ENCODE measurements around the gene TTF1.

Gene TTF1

DNA sequence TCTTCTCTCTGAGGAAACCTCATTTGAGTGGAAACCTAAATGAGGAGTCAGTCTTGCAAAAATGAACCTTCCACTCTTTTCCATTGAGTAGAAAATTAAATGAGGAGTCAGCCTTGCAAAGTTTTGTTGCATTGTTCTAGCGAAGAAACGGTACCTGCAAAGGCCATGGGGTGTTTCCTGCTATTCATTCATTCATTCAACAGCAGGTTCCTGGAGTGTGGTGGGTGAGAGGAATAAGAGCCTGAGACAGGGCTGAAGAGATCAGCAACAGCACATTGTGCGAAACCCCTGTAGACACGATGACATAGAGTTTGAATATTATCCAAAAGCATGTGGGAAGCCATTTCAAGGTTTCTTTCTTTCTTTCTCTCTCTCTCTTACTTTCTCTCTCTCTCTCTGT, 37.2 kb downstream of the TTF1 start:
- FAIRE-seq: no peak

DNA sequence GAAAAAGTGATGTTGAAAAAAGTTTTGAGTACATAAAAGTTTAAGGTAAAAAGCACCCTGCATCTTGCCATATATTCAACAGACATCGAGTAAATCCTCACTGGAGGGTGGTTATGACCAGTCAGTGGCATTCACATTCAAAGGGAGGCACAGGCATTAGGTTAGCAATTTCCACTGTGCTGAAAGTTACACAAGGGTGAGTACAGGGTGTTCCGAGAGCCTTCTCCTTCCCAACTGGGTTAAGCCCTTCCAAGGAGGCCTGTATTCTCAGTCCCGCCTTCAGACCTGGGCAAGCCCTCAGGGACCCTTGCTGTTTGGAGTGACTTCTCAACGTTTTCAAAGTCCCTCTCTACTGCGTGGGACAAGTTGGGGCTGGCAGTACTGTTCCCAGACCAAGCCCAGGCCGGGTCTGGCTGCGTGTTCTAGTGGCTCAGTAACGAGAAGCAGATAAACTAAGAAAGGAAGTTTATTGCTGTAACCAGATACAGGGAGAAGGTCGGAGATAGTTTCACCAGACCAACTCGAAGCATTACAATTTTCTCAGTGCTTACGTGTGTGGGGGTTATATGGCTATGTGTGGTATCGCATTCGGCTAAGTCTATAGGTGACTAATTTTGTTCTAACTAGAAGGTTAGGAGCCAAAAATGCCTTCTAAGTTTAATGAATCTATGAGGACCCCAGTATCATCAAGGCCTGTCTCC, 38.9 kb downstream of the TTF1 start:
- FAIRE-seq (no peak), DNase-seq (ENCODE audit: insufficient read length, low spot score) (no peak)

More for the DNA sequence above, 37.2 kb downstream of the TTF1 start:
- DNase-seq (ENCODE audit: insufficient read length, low spot score): no peak

DNA sequence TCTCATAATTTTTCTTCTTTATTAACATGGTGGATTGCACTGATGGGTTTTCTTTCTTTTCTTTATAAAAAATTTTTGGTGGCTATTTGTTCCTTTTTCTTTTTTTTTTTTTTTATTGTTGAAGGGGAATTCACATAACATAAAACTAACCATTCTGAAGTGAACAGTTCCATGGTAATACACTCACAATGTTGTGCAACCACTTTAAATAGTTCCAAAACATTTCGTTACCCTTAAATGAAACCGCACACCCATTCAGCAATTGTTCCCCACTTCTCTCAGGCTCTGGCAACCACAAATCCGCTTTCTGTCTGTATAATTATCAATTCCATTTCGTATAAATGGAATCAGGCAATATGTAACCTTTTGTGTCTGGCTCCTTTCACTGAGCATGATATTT, 40.2 kb downstream of the TTF1 start:
- DNase-seq (ENCODE audit: insufficient read length, low spot score): no peak
- FAIRE-seq: no peak

DNA sequence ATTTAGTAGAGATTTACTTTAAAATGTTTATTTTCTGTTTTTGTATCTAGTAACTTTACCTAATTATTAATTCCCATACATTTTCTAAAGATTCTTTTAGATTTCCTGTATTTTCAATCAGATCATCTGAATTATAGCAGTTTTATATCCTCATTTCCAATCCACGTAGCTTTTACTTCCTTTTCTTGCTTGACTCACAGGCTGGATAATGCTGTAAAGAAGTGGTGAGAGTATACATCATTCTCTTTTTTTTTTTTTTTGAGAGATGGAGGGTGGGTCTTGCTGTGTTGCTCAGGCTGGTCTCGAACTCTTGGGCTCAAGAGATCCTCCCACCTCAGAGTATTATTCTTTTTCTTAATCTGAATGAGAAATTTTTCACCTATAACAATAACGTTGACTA, 40.7 kb downstream of the TTF1 start:
- DNase-seq (ENCODE audit: insufficient read length, low spot score): no peak
- no peak for FAIRE-seq

DNA sequence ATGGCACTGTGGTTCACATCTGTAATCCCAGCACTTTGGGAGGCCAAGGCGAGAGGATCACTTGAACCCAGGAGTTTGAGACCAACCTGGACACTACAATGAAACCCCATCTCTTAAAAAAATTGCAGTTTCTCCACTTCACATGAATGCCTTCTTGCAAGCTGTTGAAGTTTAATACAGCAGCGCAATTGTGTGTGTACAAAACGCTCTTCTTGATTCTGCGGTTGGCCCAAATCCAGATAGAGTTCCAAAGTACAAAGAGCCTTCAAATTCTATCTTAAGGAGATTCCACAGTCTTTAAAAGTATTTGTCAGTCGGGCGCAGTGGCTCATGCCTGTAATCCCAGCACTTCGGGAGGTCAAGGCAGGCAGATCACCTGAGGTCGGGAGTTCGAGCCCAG, 42.6 kb downstream of the TTF1 start:
- FAIRE-seq (no peak), DNase-seq (ENCODE audit: insufficient read length, low spot score) (no peak)

DNA sequence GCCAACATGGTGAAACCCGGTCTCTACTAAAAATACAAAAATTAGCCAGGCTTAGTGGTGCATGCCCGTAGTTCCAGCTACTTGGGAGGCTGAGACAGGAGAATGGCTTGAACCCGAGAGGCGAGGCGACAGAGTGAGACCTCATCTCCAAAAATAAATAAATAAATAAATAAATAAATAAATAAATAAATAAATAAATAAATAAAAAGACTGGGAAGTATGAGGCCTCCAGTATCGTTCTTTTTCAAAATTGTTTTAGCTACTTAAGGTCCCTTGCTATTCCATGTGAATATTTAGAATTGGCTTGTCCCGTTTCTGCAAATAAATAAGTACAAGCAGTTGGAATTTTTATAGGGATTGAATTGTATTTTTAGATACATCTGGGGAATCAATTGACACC, 48.9 kb downstream of the TTF1 start:
- DNase-seq (ENCODE audit: insufficient read length, low spot score) (no peak), FAIRE-seq (no peak)

DNA sequence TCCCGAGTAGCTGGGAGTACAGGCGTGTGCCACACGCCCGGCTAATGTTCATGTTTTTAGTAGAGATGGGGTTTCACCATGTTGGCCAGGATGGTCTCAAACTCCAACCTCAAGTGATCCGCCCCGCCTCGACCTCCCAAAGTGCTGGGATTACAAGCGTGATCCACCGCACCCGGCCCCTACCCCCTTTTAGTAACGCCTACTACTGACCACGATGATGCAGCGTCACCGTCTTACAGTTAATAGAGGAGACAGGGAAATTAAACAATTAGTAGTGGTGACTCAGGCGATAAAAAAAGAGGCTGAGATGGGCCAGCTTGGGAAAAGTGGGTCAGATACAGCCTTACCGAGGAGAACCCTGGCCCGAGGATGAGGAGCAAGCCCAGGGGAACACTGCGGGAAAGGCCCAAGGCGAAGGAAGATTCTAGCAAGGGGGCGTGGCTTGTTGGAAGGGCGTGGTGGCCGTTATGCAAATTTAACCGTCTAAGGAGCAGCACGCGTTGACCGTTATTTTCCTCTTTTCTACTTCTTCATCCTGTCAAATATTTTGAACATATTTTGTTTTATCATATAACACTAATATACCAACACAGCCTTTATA, 50.2 kb downstream of the TTF1 start:
- DNase-seq (ENCODE audit: insufficient read length, low spot score): no peak
- no peak for FAIRE-seq

DNA sequence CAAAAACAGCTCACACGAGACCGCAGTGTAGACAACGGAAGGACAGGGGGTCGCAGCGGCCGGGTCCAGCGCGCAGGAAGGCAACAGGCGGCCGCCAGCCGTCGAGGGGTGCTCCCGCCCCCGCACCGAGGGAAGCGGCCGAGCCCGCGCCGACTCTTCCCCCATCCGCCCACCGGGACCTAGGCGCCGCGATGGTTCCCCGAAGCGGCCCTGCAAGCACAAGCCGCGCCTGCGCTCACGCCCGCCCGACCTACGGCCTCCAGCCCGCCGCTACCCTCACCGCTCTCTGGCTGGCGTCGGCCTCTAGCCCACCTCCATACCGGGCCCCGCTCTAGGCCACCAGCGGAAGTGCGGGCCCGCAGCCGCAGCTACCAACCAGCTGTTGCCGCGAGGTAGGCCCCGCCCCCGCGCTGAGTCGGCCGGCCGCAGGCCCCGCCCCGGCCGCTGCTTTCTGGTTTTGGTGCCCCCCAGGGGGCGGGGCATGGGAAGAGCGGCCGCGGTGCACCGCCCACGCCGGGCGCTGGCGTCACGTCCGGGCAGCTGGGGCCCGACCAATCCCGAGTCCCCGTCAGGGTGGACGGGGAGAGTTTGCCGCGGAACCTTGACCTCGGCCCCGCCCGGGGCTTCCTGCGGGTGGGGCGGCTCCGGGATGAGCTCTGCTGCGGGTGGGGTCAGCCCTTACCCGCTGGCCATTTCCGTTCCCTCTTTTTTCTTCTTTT, 51.8 kb downstream of the TTF1 start, which contains the start of gene SETX:
TSS of gene SETX (minus strand) at position 350 of the 719 bp plus-strand sequence. CDS start 5,558 bp downstream, outside the sequence.
- DNase-seq (ENCODE audit: insufficient read length, low spot score) (peak; percentile 97), FAIRE-seq (peak; percentile 36)

DNA sequence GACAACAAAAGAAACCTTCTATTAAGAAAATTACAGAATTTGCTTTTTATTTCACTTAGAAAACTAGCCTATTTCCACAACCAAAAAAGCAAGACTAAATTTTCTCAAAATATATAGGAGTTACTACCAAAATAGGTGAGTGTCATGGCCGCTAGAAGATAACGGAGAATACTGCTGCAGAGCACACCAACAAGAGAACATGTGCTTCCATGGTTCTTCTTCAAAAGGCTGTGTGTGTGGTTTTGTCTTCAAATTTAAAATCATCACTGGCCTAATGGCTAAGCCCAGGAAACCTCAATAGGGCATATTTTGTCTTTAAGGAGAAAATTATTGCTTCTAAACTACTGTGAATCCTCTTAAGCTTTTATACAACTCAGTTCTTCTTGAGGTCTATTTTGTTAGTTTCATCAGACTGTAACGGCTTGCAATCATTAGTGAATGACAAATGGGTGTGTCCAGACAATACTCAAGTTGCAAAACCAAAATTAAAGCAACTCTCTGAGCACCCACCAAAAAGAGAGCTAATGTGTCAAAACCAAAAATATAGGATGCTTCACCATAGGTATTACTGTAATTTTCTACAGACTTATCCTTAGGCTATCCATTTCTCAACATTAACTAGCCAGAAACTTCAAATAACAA, 55.1 kb downstream of the TTF1 start:
- DNase-seq (ENCODE audit: insufficient read length, low spot score) (no peak), FAIRE-seq (no peak)

DNA sequence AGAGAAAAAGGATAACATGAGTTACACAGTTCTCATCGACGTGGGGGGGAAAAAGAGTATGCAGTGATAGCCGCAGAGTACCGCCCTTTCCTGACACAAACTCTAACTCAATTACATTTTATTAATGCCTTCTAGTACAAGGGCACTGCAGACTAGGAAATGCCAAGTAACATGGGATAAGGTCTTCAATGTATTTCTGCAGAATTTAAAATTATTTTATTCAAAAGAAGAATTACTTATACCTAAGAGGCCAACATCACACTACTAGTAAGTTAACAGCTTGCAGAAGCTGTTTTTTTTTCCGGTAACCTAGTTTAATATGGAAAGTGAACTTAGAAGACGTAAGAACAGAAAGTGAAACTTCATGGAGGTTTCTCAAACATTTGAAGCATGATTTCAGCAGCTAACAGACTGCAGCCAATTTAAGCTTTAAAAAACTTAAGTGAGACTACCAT, 55.8 kb downstream of the TTF1 start:
- FAIRE-seq: no peak

DNA sequence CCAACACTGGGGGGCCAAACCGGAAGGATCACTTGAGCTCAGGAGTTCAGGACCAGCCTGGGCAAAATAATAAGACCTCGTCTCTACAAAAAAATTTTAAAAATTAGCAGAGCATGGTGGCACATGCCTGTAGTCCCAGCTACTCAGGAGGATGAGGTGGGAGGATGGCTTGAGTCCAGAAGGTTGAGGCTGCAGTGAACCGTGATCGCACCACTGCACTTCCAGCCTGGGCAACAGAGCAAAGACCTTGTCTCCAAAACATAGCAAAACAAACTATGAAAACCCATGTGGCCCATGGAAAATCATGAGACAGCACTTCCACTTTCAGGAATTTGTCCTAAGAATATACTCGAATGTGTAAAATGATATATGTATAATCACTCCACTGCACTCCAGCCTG, 58.0 kb downstream of the TTF1 start:
- DNase-seq (ENCODE audit: insufficient read length, low spot score) (no peak), FAIRE-seq (no peak)

More for the DNA sequence above, 55.8 kb downstream of the TTF1 start:
- no peak for DNase-seq (ENCODE audit: insufficient read length, low spot score)

DNA sequence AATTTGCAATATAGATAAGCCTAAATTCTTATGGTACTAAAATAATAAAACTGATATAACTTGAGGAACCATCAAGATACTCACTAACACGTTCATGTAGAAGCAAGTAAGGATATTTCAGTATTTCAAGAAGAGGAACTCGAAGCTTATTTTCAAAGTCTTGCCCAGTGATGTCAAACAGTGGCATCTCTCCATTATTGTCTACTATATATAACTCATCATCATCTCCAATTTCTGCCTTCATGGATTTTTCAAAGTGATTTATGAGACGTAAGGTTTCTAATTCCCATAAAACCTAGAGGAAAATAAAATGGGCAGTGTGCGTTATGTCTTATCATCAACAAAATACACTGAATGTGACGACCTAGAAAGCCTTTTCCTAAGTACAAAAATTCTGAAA, 60.5 kb downstream of the TTF1 start:
- DNase-seq (ENCODE audit: insufficient read length, low spot score) (no peak), FAIRE-seq (no peak)

DNA sequence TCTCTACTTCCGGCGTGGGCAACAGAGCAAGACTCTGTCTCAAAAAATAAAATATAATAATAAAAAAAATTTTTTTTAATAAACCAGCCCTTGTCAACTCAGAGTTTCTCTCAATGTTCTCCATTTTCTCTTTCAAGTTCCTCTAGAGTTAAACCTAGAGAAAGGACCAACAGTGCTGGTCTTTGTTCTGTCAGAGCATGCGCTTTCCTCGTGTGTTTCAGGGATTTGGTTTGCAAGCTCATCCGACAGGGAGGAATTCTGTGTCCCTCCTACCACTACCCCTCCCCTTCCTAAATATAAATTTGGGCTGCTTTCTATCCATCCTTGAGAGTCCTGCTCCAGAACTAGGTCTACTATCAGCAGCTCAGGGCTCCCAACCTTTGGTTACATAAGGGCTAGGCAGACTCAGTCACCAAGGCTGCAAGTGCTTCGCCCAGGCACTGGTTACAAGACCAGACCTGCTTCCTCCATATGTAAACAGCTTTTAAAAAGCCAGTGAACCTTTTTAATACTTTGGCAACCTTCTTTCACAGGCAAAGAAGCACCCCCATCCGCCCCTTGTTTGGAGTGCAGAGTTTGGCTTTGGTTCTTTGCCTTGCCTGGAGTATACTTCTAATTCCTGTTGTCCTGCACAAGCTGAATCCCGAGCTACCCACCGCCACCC, 65.3 kb downstream of the TTF1 start:
- FAIRE-seq (no peak), DNase-seq (ENCODE audit: insufficient read length, low spot score) (no peak)

DNA sequence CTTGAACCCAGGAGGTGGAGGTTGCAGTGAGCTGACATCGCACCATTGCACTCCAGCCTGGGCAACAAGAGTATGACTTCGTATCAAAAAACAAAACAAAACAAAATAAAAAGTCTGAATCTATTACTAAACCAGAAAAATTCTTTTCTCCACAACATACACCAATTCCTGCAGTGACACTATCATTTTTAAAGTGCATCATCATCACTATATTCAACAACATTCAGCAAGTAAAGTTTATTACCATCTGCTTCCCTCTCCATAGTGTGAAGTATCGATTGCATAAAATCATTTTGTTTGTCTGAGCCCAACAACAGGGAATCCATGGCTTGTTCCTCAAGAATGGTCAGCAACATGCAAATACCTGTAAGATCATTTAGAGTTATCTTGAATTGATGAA, 72.3 kb downstream of the TTF1 start:
- FAIRE-seq: no peak
- DNase-seq (ENCODE audit: insufficient read length, low spot score): no peak

DNA sequence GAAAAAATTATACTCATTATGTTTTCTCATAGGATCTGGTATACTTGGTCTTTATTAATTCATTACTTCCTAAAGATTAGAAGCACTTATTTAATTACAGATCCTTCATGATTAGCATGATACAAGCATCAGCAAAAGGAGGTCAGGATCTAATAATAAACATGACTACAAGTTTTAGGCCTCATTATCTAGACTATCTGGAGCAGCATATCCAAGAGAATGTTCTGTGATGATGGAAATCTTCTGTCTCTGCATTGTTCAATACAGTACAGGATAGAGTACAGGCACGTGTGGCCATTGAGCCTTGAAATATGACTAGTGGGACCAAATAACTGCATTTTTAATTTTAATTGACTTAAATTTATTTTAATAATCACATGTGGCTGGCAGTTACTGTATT, 73.1 kb downstream of the TTF1 start:
- FAIRE-seq (no peak), DNase-seq (ENCODE audit: insufficient read length, low spot score) (no peak)

DNA sequence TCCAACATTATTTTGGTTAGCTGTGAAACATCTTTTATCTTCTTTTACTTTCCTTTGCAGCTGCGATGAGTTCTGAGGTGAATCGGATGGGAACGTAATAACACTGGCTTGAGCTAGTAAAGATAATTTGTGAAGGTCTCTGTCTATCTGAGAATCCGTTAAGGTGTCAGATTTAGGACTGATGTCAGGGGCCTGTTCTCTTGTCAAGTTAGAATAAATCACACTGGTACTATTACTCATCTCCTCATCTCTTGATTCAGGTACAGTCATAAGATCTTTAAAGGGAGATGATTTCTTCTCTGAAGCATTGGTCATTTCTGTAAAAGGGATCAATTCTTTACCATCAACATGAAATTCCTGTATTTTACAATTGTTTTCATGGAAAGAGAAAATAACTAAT, 78.1 kb downstream of the TTF1 start:
- FAIRE-seq: no peak
- DNase-seq (ENCODE audit: insufficient read length, low spot score): no peak

DNA sequence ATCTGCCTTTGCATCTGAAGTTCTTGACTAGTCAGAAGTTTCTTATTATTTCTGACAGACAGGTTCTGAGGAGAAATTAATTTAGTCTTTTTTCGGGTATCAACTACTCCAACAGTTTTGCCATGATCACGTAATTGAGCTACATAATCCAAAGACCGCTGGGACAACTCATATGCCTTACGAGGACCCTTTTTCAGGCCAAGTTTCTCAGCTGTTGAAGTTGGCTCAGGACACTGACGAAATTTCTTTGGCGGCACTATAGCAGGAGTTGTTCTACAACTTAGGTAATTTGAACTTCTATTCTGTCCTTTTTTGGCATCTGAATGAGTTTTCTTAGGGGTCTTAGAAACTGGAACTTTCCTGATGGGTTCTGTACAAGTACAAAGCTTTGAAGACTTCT, 79.1 kb downstream of the TTF1 start:
- FAIRE-seq (no peak), DNase-seq (ENCODE audit: insufficient read length, low spot score) (no peak)
